SK-N-SH (cell line): Measurements from ENCODE around the gene MOGAT3.
A peak's percentile ranks its signal among the peaks of the same experiment; 100 is the strongest.

Experiments
- CTCF ChIP-seq: fragments of 200-600 bp; sonication (generic); IDR thresholded peaks from 2 replicates; pipeline ENCODE4 v1.6.1; 2017; ENCODE audit warnings: antibody characterized with exemption, mild to moderate bottlenecking, moderate library complexity
- EP300 ChIP-seq, 2 experiments: IDR thresholded peaks; 2 replicates each; pipeline versions ENCODE4 v1.4.0 to v1.6.1; 2012; ENCODE audit warnings: borderline replicate concordance in 1 of 2, low read depth in 1 of 2, low read length in 1 of 2
- EZH2phosphoT487 ChIP-seq: fragments of 200-600 bp; sonication (generic); IDR thresholded peaks from 2 replicates; pipeline ENCODE4 v1.6.1; 2017; ENCODE audit warnings: low read depth, mixed run types, mild to moderate bottlenecking, antibody characterized with exemption, moderate library complexity, borderline replicate concordance
- FOXM1 ChIP-seq: IDR thresholded peaks from 2 replicates; pipeline ENCODE4 v1.4.0; 2012; ENCODE audit warnings: low read depth, mild to moderate bottlenecking
- GATA2 ChIP-seq: sonication (generic); formaldehyde crosslinking; IDR thresholded peaks from 2 replicates; pipeline ENCODE4 v1.5.0; 2020; ENCODE audit warnings: mild to moderate bottlenecking, missing genetic modification reagents
- IRF3 ChIP-seq: fragments of 150-350 bp; IDR thresholded peaks from 2 replicates; pipeline ENCODE4 v1.6.1; 2016; ENCODE audit warnings: mild to moderate bottlenecking, low read depth, low read length
- MEF2A ChIP-seq: IDR thresholded peaks from 2 replicates; pipeline ENCODE4 v1.4.0; 2012; ENCODE audit warnings: low read depth, borderline replicate concordance
- MXI1 ChIP-seq: IDR thresholded peaks from 2 replicates; pipeline ENCODE4 v1.6.1; 2012; ENCODE audit warnings: mild to moderate bottlenecking, low read depth, low read length, improper control_type of control experiment
- POLR2AphosphoS5 ChIP-seq: IDR thresholded peaks from 2 replicates; pipeline ENCODE4 v1.6.1; 2012; ENCODE audit warnings: low read depth, low read length
- RAD21 ChIP-seq: IDR thresholded peaks from 2 replicates; pipeline ENCODE4 v1.6.1; 2012; ENCODE audit warnings: mild to moderate bottlenecking, low read length
- TCF12 ChIP-seq: IDR thresholded peaks from 2 replicates; pipeline ENCODE4 v1.4.0; 2012
- USF1 ChIP-seq: IDR thresholded peaks from 2 replicates; pipeline ENCODE4 v1.4.0; 2012; ENCODE audit warnings: low read depth, borderline replicate concordance
- YY1 ChIP-seq: IDR thresholded peaks from 2 replicates; pipeline ENCODE4 v1.4.0; 2012; ENCODE audit warnings: low read depth, mild to moderate bottlenecking

- TF ChIP-seq CTCF (peak; percentile 61), MEF2A (no peak), USF1 (no peak), YY1 (no peak), RAD21 (peak; percentile 42), TCF12 (no peak), EP300 (IDR thresholded peaks at IDR 0.05; ENCODE audit: borderline replicate concordance in 1 of 2, low read depth in 1 of 2, low read length in 1 of 2) (no peak), FOXM1 (no peak), POLR2AphosphoS5 (no peak; the same call in 1 of the 2 replicates), IRF3 (no peak), MXI1 (no peak), EZH2phosphoT487 (no peak), GATA2 (no peak)
Observed at GRCh38 chr7:101235050-101235449, 34.2 kb upstream of the MOGAT3 start.
